NCI-H1436 (cell line): Measurements from ENCODE around the gene DEFB114.
A peak's percentile ranks its signal among the peaks of the same experiment; 100 is the strongest.

ENCODE experiments used
- DNase-seq: peaks from one replicate; lab custom pipeline; 2025; lab: John Stamatoyannopoulos, UW

DEFB114 gene

GRCh38 chr6:49935387-49935786 is 28.6 kb downstream of the DEFB114 start:
- no peak for DNase-seq

GRCh38 chr6:49934770-49935169 is 29.2 kb downstream of the DEFB114 start:
- DNase-seq = no peak

DNA sequence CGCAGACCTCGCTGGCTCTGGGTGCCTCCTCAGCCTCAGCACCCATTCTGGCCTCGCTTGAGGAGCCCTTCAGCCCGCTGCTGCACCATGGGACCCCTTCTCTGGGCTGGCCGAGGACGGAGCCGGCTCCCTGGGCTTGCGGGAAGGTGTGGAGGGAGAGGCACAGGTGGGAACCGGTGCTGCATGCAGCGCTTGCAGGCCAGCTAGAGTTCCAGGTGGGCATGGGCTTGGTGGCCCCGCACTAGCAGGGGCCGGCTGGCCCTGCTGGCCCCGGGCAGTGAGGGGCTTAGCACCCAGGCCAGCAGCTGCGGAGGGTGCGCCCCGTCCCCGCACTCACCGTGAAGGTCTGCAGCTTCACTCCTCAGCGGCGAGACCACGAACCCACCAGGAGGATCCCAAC is 30.4 kb downstream of the DEFB114 start:
- DNase-seq = no peak

DNA sequence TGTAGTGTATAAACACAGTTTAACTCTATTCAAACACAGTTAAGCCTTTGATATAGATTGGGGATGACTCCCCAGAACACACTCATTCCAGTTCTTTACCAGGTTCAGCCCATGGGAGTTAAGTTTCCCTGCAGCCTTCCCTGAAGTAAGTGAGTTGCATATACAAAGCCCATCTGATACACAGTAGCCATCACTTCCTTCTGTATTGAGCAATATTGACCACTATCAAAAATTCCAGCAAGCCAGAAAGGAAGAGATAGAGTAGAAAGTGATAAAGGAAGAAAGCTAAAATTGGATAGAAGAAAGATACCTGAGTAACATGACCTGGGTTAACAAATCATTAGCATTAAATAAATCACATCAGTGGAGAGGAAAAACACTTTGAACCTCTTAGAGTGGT is 34.6 kb downstream of the DEFB114 start:
- no peak for DNase-seq

DNA sequence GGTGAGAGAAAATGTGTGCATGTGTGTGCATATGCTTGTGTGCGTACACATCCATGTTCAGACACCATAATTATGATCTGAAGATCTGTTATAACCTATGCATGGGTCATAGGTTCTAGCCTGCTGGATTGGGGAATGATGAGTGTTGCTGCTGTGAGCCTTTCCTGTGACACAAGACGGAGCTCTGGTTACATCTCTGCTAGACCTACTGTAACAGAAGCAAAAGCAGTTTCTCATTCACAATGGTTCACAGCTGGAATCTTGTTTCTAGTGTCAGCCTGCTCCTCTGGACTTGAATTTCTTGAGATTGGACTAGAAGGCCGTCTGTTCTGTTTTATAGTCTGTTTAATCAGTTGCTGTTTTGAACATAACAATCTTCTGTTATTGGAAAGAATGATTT is 40.1 kb downstream of the DEFB114 start:
- no peak for DNase-seq

DNA sequence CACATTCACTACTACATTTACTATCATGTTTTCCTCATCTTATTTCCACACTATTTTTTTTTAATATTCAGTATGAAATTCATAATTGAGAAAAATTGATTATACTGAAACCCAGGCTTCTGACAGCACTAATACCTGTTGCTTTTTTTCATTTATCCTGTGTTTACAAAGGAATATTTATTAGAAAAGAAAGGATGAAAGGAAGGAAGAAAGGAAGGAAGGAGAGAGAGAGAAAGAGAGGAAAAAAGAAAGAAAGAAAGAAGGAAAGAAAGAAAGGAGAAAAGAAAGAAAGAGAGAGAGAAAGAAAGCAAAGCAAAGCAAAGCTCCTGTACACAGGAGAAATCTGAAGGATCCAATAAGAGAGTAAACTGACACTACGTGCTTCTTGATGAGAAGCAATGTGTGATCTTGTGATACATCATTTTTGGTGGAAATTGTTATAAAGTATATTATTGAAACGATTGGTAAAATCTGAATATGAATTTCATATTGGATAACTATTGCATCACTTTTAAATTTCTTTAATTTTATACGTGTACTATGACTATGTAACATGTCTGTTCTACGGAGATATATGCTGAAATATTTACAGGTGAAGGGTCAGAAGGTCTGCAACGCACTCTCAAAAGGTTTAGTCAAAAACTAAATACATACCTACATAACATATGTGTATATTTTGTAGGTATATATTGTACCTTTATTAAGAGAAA is 43.9 kb downstream of the DEFB114 start:
- no peak for DNase-seq

DNA sequence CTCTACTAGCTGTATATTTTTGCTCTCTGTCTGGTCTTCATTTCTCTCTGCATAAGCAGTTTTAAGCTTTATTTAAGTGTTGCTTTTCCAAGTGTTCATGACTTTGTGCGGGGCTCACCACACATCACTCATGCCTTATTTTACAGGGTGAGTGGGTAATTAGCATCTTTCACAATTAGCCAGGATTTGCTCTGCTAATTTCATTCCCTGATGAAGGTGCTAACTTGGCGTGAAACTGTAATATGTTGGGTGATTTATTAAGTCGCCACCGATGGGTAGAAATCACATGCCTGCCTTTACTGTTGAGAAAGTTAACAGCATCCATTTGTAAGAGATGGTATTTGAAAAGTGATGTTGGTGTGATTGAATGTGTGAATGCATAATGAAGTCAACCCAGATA is 44.7 kb downstream of the DEFB114 start:
- no peak for DNase-seq

DNA sequence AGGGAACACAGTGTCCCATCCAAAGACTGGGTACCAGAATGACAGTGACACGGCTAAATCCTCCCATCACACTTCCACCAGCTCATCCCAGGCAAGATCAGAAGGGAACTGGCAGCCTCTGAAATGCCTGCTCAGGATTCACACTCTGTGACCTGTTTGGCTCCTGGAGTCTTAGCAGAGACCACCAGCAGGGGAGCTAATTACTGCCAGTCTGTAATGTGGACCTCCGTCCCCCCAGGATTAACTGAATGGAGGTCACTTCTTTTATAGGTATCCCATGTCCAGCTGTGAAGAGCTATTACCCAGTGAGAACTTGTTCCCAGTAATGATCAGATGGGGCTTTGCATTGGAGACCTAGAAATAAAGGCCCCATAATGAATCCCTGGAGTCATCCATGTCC is 45.2 kb downstream of the DEFB114 start:
- no peak for DNase-seq

- no peak for DNase-seq
Observed at GRCh38 chr6:49915035-49915434, 48.9 kb downstream of the DEFB114 start.

- DNase-seq = peak; percentile 88
Observed at GRCh38 chr6:49913636-49914375, 50.2 kb downstream of the DEFB114 start.

- DNase-seq = no peak
Observed at GRCh38 chr6:49912196-49912595, 51.8 kb downstream of the DEFB114 start.

GRCh38 chr6:49911252-49911651 is 52.7 kb downstream of the DEFB114 start:
- no peak for DNase-seq
